HepG2 (cell line): ENCODE measurements around the gene BIRC5. TPM values are rescaled to one million over a fixed set of nuclear protein-coding genes. Genes with fewer than 3 reads are reported as not detected.

ENCODE experiments used
- ATAC-seq: fragments of 200-7000 bp; cut with Tn5 transposase; 3 replicates; pipeline ENCODE4 v1.9.1; 2020; ENCODE audit warnings: mild to moderate bottlenecking, moderate library complexity
- BruUV-seq: library from RNA; stranded (reverse); fragments of 400-500 nt; replicated peaks from 2 replicates; lab custom pipeline; 2021; lab: Mats Ljungman, UMichigan
- CTCF ChIA-PET: fragments of 300-600 bp; formaldehyde crosslinking; extraction: SDS; loops from one replicate; lab custom pipeline; 2021; ENCODE audit warnings: low total read pairs, inconsistent platforms, low intra/inter-chr PET ratio; lab: Yijun Ruan, JAX
- POLR2A ChIA-PET: fragments of 350-600 bp; sonication (Branson Sonifier 250); formaldehyde crosslinking; loops from one replicate; lab custom pipeline; 2020; ENCODE audit warnings: antibody characterized with exemption, inconsistent platforms; lab: Yijun Ruan, JAX
- DNase-seq: peaks from one replicate; pipeline ENCODE4 v3.0.0-alpha.2; 2015; ENCODE audit warnings: low spot score
- FAIRE-seq: peaks from 3 replicates; lab custom pipeline; 2011; peaks lifted over from hg19 to GRCh38; lab: Jason Lieb, UNC
- H2AFZ ChIP-seq: one replicate; pipeline ENCODE4 v1.6.1; 2011; ENCODE audit warnings: low read length, inconsistent platforms
- H3K27ac ChIP-seq: fragments of 300-600 bp; 3 replicates; pipeline ENCODE4 v1.8.0; 2011; ENCODE audit warnings: mixed run types, mild to moderate bottlenecking, mixed read lengths, low read length, inconsistent platforms; ENCODE audit not compliant: insufficient read depth; ENCODE audit errors: extremely low read length
- H3K27me3 ChIP-seq, 2 experiments: fragments of 200-600 bp in 1 of 2; 2 replicates in 1 of 2; 3 replicates in 1 of 2; pipeline versions ENCODE4 v1.6.0 to v1.8.0; 2011; ENCODE audit warnings: low read length in 2 of 2, mild to moderate bottlenecking in 2 of 2, moderate library complexity in 2 of 2, inconsistent platforms in 1 of 2; ENCODE audit not compliant: insufficient read depth in 2 of 2, control insufficient read depth in 1 of 2
- H3K36me3 ChIP-seq, 2 experiments: fragments of 200-600 bp in 1 of 2; replicated peaks in 1 of 2; 2 replicates in 1 of 2; 3 replicates in 1 of 2; pipeline versions ENCODE4 v1.5.1 to v1.8.0; 2011; ENCODE audit warnings: low read length in 2 of 2, inconsistent platforms in 1 of 2; ENCODE audit not compliant: insufficient read depth in 2 of 2, control insufficient read depth in 1 of 2
- H3K4me1 ChIP-seq: 2 replicates; pipeline ENCODE4 v1.5.1; 2012; ENCODE audit warnings: low read length, inconsistent platforms; ENCODE audit not compliant: insufficient read depth
- H3K4me2 ChIP-seq: 2 replicates; pipeline ENCODE4 v1.6.0; 2011; ENCODE audit warnings: low read depth, low read length, inconsistent platforms
- H3K4me3 ChIP-seq, 3 experiments: fragments of 200-600 bp in 1 of 3; sonication (generic), shearing (Covaris generic) in 1 of 3; replicated peaks in 1 of 3; 2 replicates each; pipeline ENCODE4 v1.5.1; 2011 to 2016; ENCODE audit warnings: low read length in 3 of 3, inconsistent platforms in 2 of 3, low read depth in 2 of 3, mild to moderate bottlenecking in 2 of 3, control low read depth in 1 of 3, mixed read lengths in 1 of 3; ENCODE audit not compliant: insufficient read depth in 1 of 3
- H3K79me2 ChIP-seq: one replicate; pipeline ENCODE4 v1.6.1; 2011; ENCODE audit warnings: low read length, inconsistent platforms; ENCODE audit not compliant: insufficient read depth
- H3K9ac ChIP-seq: 2 replicates; pipeline ENCODE4 v1.6.0; 2011; ENCODE audit warnings: mild to moderate bottlenecking, low read depth, low read length, inconsistent platforms; ENCODE audit not compliant: insufficient read depth
- H3K9me3 ChIP-seq: 2 replicates; pipeline ENCODE4 v1.5.1; 2012; ENCODE audit warnings: mild to moderate bottlenecking, low read length
- H4K20me1 ChIP-seq: 2 replicates; pipeline ENCODE4 v1.6.0; 2011; ENCODE audit warnings: inconsistent platforms, mild to moderate bottlenecking, low read length, moderate library complexity; ENCODE audit not compliant: insufficient read depth
- BRD4 ChIP-seq: sonication (generic); formaldehyde crosslinking; IDR thresholded peaks from 2 replicates; pipeline ENCODE4 v1.4.0; 2020; ENCODE audit warnings: missing genetic modification reagents
- NR2F6 ChIP-seq, 2 experiments: IDR thresholded peaks; 2 replicates each; pipeline ENCODE4 v1.6.1; 2016; ENCODE audit warnings: antibody characterized with exemption in 1 of 2, mild to moderate bottlenecking in 1 of 2
- TRIM24 ChIP-seq: sonication (generic); formaldehyde crosslinking; IDR thresholded peaks from 2 replicates; pipeline ENCODE4 v1.8.0; 2022; ENCODE audit warnings: mild to moderate bottlenecking, missing genetic modification reagents
- ZFP91 ChIP-seq: sonication (generic); formaldehyde crosslinking; IDR thresholded peaks from 2 replicates; pipeline ENCODE4 v1.9.0; 2022; ENCODE audit warnings: missing genetic modification reagents, mild to moderate bottlenecking, borderline replicate concordance
- ZNF350 ChIP-seq: sonication (generic); formaldehyde crosslinking; IDR thresholded peaks from 2 replicates; pipeline ENCODE4 v1.4.0; 2020; ENCODE audit warnings: mild to moderate bottlenecking, low read depth, missing genetic modification reagents, borderline replicate concordance
- ZNF768 ChIP-seq: sonication (generic); formaldehyde crosslinking; IDR thresholded peaks from 2 replicates; pipeline ENCODE4 v1.4.0; 2020; ENCODE audit warnings: missing genetic modification reagents
- WGBS: methylation state at CpG from one replicate; pipeline ENCODE4 v1.1.6; 2017; ENCODE audit warnings: low lambda C conversion rate; 5-methylcytosine and 5-hydroxymethylcytosine counted together
- in situ Hi-C: cut with HindIII; loops from 2 replicates; pipeline ENCODE4 v1.10.0; 2017; ENCODE audit warnings: low pct_unique_long_range_greater_than_20kb; ENCODE audit not compliant: extremely low pct_ligation_motif_present
- intact Hi-C: fragments of 100-400 bp; cut with micrococcal nuclease; formaldehyde crosslinking; loops from one replicate; pipeline ENCODE4 v1.10.0; 2022; ENCODE audit not compliant: unreplicated experiment
- polyA plus RNA-seq, 8 experiments: library from polyadenylated mRNA; depleted of rRNA in 3 of 8; stranded (reverse) in 7 of 8; unstranded in 1 of 8; fragments of >200 nt; fragmentation: Illumina TruSeq in 4 of 8; extraction: Trizol in 4 of 8; gene quantifications; 2 replicates each; pipeline versions ENCODE4 v1.2.1 to v1.2.3, GENCODE V29; 2011 to 2016; ENCODE audit warnings: low read depth in 4 of 8, missing spikeins in 1 of 8, mixed read lengths in 1 of 8; ENCODE audit not compliant: insufficient read depth in 1 of 8
- total RNA-seq, 5 experiments: library from RNA; depleted of rRNA; stranded (reverse); fragments of >200 nt; fragmentation: Illumina TruSeq; extraction: Trizol; gene quantifications; 2 replicates each; pipeline ENCODE4 v1.2.3, GENCODE V29; 2016; ENCODE audit warnings: low read depth in 1 of 5
- TF ChIP-seq, protein P1 (sequence below): fragments of 450-650 bp; IDR thresholded peaks from 2 replicates; pipeline ENCODE4 v1.6.1; 2016

Gene BIRC5
- total and polyA plus RNA-seq, 2 of the 13 experiments (the other 11 are each of a cell fraction or from before 2014, with no cell fraction given) = 30.3 to 135 TPM

DNA sequence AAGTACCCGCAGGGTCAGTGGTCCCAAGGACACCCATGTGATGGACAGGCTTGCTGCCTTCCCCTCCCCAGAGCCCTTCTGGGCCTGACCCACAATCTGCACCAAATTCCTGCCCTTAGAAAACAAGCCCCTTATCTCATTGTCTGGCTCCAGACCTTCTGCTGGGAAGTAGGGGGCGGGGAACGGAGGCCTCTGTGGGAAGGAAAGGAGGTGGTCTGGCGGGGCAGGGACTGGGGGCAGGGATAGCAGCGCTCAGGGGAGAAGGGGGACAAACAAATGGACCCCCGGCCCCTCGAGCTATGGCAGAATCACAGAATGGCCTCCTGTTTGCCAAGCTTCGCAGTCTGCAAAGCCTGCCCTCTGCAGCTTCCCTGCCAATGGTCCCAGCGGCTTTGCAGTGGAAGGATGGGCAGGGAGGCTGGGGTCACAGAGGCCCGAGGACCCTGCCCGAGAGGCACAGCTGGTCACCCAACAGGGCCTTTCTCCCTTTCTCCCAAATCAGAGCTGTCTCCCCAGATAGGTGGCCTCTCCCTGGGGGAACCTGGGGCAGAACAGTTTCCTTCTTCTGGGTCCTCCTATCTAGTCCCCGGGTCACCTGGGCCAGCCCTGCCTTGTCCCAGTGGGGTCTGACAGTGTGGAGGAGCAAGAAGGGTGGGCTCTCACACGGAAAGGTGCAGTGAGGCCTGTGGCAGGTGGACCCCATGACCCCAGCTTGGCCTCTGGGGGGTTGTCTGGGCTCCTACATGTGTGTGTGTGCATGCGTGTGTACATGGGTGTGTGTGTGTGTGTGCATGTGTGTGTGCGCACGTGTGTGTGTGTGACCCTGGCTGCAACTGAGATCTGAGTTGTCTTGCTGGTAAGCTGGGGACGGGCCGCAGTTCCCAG is 42.9 kb downstream of the BIRC5 start:
- Histone ChIP-seq H3K4me3 (peak overlapping the region in 1 of 3 experiments; percentile 47; a peak in 1 of 6 replicates), H3K9me3 (no peaks in the 10 kb centered on the region), H2AFZ (no peak overlapping the region), H3K9ac (no peak overlapping the region), H4K20me1 (no peaks in the 10 kb centered on the region), H3K4me2 (peak overlapping the region; percentile 21; the same call in 1 of the 2 replicates), H3K4me1 (peaks cover 65% of the 10 kb centered on the region), H3K79me2 (no peaks in the 10 kb centered on the region), H3K36me3 (no peaks in the 10 kb centered on the region), H3K27ac (no peak overlapping the region)
- no peak for FAIRE-seq
- ATAC-seq = no peak
- ChIA-PET CTCF (no interaction called here), POLR2A (no interaction called here)
- 15% methylated on average over 17 of the region's 18 CpGs for WGBS
- no TSS peak for BruUV-seq
- in situ Hi-C loops (no loop called here), intact Hi-C loops (loop anchor here (10.0 kb wide), 1 partner anchor 58 kb away; no protein-coding TSS in a partner anchor)
- TF ChIP-seq TRIM24 (CRISPR knock-in tag) = no peak
- TF ChIP-seq, protein P1, sequence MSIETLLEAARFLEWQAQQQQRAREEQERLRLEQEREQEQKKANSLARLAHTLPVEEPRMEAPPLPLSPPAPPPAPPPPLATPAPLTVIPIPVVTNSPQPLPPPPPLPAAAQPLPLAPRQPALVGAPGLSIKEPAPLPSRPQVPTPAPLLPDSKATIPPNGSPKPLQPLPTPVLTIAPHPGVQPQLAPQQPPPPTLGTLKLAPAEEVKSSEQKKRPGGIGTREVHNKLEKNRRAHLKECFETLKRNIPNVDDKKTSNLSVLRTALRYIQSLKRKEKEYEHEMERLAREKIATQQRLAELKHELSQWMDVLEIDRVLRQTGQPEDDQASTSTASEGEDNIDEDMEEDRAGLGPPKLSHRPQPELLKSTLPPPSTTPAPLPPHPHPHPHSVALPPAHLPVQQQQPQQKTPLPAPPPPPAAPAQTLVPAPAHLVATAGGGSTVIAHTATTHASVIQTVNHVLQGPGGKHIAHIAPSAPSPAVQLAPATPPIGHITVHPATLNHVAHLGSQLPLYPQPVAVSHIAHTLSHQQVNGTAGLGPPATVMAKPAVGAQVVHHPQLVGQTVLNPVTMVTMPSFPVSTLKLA = peak; percentile 43; the same call in 1 of the 2 replicates
- TF ChIP-seq ZNF768 = 0 out of 2 replicates have a peak, but pooled peaks have one; percentile 13
- TF ChIP-seq, all 625 proteins: peak for 2
- no peak for DNase-seq
- peaks cover 2 to 46% of the 10 kb centered on the region in 2 experiments; a peak in 4 of 5 replicates for H3K27me3 ChIP-seq

- in situ Hi-C loops = no loop called here
- H3K27ac ChIP-seq = no peak overlapping the region
- no peaks in the 10 kb centered on the region for H3K36me3 ChIP-seq
- BruUV-seq = no TSS peak
- H3K4me3 ChIP-seq = peak overlapping the region in 1 of 3 experiments; percentile 47; a peak in 1 of 6 replicates
- WGBS = under 1% methylated on average over 15 of the region's 16 CpGs
- FAIRE-seq = no peak
- H3K9ac ChIP-seq = no peak overlapping the region
- H3K79me2 ChIP-seq = no peaks in the 10 kb centered on the region
- peaks cover 74% of the 10 kb centered on the region for H3K4me1 ChIP-seq
- peak; percentile 9; the same call in 2 of the 3 replicates for ATAC-seq
- ChIA-PET POLR2A (interaction anchor here (1.8 kb wide), 1 partner anchor 16 kb away, joined by 5 read pairs; no protein-coding TSS in a partner anchor), CTCF (no interaction called here)
- no peaks in the 10 kb centered on the region for H4K20me1 ChIP-seq
- H3K4me2 ChIP-seq = peak overlapping the region; percentile 46
- H3K27me3 ChIP-seq = peaks cover 2 to 48% of the 10 kb centered on the region in 2 experiments; a peak in 4 of 5 replicates
- no peaks in the 10 kb centered on the region for H3K9me3 ChIP-seq
- DNase-seq = no peak
- H2AFZ ChIP-seq = no peak overlapping the region
- intact Hi-C loops = loop anchor here (10.0 kb wide), 1 partner anchor 57 kb away; no protein-coding TSS in a partner anchor
- TF ChIP-seq ZFP91 (peak; percentile 56; the same call in 1 of the 2 replicates), ZNF350 (CRISPR knock-in tag) (0 out of 2 replicates have a peak, but pooled peaks have one; percentile 2), BRD4 (no peak), NR2F6 (IDR thresholded peaks at IDR 0.05) (no peak), NR2F6 (CRISPR knock-in tag; IDR thresholded peaks at IDR 0.05) (peak; percentile 25; the same call in 1 of the 2 replicates)
These were observed 43.8 kb downstream of the BIRC5 start for GRCh38 chr17:78257810-78258322.
